Activated CD4-positive, CD25-positive, alpha-beta regulatory T cell treated with anti-CD3 and anti-CD28 coated beads, Interleukin-2, amount 50 U/mL, for 24 hours (primary cell): ENCODE data around the gene TMEM45A.
"Not testable (repeated sequence)": the region's sequence is repeated elsewhere in the genome, so short reads cannot be mapped to it uniquely, and the experiment has no call there.

ENCODE experiments used
- ATAC-seq, 2 donors: fragments of 150-1000 bp; cut with Tn5 transposase; one replicate each; pipeline ENCODE4 v1.10.0; 2021; ENCODE audit warnings: mild to moderate bottlenecking in 1 of 2, moderate library complexity in 1 of 2

TMEM45A gene

DNA sequence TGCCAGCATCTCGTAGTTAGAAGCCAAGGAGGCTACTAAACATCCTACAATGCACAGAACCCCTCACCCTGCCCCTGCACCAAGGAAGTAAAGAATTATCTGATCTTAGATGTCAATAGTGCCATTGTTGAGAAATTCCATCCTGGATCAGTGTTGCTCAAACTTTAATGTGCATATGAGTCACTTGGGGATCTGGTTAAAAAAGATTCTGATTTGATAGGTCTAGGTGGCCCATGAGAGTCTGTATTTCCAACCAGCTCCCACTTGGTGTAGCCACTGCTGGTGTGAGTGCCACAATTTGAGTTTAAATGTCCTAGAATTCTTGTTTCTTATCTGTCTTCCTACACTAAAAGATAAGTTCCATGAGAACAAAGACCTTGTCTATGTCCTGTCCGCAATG, 43.7 kb downstream of the TMEM45A start:
- ATAC-seq = no peak

DNA sequence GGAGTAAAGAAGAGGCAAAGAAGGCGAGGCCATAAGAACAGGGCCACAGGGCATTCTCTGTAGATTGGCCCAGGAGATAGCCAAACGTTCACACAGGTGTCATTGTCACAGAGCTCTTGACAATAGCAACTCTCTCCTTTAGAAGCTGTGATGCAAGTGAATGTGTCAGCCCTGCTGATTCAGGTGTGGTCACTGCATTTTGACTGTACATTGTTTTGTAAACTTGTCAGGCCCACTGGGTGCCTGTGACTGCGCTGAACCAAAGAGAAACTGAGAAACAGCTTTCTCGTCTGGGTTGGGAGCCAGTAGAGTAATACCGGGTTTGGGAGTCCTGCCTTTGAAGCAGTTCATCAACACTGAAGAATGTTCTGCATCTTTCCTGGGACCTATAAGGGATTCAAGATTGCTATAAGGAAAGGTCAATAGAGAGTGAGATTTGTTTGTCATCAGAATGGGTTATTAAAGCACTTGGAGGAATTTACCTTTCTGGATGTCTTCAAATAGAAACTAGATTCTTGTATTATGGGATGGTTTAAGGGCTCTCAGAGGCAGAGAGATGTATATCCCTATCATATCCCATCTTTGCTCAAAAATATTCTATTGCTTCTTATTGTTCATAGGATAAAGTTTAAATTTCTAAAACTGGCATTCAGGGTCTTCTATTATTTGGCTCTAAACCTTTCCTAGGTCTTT, 45.4 kb downstream of the TMEM45A start:
- ATAC-seq = peak; percentile 17 to 30

- no peak for ATAC-seq
Observed at GRCh38 chr3:100538339-100538706, 45.9 kb downstream of the TMEM45A start.

GRCh38 chr3:100540791-100541334, 48.4 kb downstream of the TMEM45A start:
- no peak for ATAC-seq

DNA sequence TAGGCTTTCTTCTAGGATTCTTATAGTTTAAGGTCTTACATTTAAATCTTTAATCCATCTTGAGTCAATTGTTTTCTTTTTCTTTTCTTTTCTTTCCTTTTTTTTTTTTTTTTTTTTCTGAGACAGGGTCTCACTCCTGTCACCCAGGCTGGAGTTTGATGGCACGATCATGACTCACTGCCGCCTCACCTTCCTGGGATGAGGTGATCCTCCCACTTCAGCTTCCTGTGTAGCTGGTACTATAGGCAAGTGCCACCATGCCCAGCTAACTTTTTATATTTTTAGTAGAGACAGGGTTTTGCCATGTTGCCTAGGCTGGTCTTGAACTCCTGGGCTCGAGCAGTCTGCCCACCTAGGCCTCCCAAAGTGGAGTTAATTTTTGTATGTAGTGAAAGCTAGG, 49.0 kb downstream of the TMEM45A start:
- ATAC-seq = not testable (repeated sequence)

DNA sequence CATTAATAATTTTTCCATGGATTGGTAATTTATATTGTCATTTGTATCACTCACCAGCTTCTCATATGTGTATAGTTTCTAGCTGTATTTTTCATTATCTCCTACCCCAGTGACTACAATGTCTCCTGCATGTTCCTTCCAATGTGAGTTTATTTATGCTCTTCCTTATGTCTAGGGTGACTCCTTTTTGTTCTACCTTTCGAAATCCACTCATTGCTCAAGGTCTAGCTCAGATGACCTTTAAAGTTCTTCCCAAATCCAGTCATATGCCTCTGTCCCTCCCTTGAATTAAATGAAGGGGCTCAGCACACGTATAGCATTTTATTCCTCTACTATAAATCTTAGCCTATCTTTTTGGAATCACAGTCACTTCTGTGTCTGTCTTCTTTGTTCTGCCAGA, 53.0 kb downstream of the TMEM45A start:
- no peak for ATAC-seq

- no peak for ATAC-seq
Observed at GRCh38 chr3:100546020-100546744, 53.8 kb downstream of the TMEM45A start.

DNA sequence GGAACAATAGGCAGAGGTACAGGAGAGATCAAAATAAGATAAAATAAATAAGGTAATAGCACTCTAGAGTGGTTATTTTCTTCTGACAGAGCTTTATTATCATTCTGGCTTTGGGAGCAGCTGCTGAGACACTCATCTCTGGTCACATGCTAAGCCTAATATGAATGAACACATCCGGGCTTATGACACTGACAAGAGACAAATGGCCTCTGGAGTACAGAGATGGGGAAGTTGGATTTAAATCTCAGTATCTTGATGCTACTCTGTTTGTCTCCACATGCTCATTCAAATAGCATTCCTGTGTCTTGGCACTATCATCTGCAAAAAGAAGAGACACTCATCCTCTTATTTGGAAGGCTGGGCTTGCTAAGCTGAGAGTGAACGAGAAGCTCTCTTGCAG, 55.6 kb downstream of the TMEM45A start:
- ATAC-seq = no peak

DNA sequence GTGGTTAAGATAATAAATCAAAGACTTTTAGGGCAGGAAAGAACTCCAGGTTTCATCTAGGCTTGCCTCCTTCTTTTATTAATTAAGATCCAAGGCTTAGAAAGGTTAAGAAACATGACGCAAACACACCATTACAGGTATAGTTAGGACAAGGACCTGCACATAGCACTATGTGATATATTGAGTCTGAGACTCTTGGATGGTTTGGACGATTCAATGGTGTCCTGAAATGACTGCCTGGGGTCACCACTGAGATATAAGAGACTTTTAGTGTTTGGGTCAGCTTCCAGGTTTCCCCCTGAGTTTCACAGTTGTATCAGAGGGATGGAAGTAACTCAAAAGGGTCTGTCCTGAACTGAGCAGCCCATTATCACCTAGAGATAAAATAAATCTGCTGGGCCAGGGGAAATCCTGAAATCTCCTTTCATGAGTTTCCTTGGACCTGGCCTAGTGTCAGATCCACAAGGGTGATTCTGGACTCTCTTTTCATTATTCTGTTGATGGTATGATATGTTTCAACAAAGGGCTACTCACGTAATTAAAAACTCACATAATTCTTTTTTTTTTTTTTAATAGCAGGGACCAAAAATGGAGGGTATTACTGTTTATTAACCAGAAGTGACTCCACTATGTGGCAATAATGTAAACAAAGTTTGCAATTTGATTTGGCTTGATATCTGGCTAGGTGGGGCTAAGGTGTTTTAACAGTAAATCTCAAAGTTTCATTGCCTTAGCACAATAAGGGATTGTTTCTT, 61.4 kb downstream of the TMEM45A start:
- ATAC-seq = peak in 1 of 2 donors; percentile 13

GRCh38 chr3:100554373-100554676, 61.9 kb downstream of the TMEM45A start:
- ATAC-seq = no peak

GRCh38 chr3:100556673-100557310, 64.4 kb downstream of the TMEM45A start:
- no peak for ATAC-seq

- ATAC-seq = no peak
Observed at GRCh38 chr3:100558233-100558632, 65.8 kb downstream of the TMEM45A start.

DNA sequence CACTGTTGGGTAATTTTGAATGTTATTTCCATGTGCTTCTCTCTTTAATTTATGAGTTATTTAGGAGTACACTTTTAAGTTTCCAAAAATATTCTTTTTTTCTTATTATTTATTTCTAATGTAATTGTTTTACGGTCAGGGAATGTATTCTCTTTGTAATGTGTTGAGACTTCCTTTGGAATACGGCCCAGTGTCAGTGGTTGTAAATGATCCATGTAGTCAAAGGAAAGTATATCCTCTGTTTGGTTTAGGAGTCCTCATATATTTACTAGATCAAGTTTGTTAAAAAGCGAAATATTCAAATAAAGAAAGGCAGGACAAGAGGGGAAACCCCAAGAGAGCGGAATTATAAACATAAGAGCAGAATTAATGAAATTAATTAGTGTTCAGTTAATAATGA, 68.0 kb downstream of the TMEM45A start:
- no peak for ATAC-seq

DNA sequence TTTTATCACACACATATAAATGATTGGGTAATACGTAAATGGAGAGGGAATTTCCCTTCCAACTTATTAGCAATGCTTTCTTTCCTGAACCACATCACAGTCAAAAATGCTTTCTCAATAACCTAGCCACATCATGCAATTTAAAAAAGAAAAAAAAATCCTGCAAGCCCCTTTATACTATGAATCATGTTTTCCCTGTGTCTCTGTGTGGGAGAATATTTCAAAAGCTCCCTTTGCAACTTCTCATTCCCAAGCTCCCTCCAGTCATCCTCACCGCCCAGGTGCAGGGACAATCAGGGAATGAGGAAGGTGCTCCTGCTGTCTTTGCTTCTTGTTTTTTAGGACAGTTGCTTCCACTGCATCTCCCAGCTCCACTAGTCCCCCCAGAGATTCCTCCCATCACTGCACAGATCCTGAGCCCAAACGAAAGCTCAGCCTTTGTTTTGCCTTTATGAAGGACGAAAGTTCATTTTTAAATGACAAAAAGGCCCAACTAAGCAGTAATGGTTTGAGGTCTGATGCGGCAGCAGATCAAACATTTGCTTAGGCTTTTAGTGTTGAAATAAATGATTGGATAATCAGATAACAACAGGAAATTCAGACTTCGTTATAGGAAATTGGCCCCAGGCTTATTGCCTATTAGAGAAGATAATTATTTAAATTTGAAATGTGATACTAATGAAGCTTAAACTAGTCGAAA, 69.2 kb downstream of the TMEM45A start:
- ATAC-seq = no peak

DNA sequence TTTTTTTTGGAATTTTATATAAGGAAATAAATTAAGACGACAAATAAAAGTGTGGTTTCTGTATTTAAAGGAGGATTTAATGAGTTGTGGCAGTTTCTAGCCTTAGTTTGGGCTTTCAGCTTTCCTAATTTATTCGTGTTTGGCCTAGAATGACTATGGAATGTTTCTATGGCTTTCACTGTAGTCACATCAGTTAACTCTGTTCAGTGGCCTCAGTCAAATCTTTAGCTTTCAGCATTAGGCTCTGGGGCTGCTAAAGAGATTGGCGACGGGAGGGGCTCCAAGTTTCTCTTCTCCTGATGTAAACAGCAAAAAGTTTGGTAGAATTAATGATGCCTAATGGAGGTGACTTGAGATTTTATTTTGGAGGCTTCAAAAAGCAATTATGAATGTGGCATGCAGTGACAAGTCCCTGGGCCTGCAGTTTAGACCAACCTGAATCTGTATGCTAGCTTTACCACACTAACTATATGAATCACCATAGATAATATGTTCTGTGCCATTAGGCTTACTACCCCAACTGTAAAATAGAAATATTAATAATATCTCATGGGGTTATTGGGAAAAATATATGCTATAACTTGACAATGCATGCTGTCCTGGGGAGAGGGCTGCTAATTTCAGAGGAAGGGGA, 69.9 kb downstream of the TMEM45A start:
- ATAC-seq = no peak

- ATAC-seq = no peak
Observed at GRCh38 chr3:100563228-100563627, 70.8 kb downstream of the TMEM45A start.

DNA sequence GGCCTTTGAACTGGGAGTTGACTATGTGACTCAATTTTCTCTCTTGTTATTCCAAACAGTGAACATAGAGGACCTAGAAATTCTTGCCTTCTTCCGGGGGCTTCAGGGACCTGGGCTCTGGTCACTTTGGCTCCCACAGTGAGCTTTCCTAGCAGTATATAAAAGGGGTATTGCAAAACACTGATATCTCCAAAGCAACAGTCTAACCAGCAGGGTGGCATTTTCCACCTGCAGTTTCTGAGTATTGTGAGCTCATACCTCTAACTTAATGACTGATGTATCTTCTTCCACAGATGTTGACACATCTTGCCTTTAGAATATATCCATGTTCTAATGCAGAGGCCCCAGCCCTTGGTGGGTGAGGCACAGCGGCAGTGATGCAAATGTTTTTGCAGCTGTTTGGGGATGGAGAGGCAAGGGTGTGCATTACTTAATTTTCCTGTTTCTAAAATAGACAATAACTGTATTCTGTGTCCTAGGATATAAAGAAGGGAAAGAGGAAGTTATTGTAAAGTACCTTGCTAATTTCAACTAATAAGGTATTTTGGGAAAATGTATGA, 71.3 kb downstream of the TMEM45A start:
- no peak for ATAC-seq

GRCh38 chr3:100570811-100571210, 78.4 kb downstream of the TMEM45A start:
- no peak for ATAC-seq

- no peak for ATAC-seq
Observed at GRCh38 chr3:100574536-100574935, 82.1 kb downstream of the TMEM45A start.

GRCh38 chr3:100575704-100576103, 83.3 kb downstream of the TMEM45A start:
- ATAC-seq = no peak

DNA sequence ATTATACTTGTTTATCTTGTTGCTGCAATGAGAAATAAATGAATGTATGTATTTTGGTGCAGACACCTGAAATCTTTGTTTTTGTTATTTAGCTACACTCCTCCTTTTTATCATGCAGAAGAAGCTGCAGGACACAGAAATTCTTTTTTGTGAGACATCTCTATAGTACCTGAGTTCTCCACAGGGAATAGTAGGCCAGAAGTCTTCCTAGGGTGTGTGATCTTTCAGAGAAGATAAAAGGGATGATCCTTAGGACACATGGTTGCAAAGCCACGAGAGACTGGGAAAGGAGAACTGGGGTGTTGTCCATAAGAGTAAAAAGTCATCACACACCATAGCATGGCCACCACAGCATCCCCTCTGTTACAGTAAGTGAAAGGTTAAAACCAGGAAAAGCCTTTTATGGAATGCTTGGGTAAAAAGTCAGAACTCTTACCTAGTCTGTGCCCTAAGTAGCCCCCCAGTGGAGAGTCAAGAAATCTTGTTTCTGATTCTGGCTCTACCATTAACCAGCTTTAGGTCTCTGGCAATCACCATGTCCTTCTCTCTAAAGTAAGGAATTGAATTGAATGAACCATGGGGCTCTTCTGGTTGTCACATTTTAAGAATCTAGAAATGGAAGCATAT, 85.1 kb downstream of the TMEM45A start:
- ATAC-seq = no peak
